SK-MEL-5 (cell line): Measurements from ENCODE around the gene TBC1D22A. TPM values are rescaled to one million over a fixed set of nuclear protein-coding genes. Genes with fewer than 3 reads are reported as not detected.

ENCODE experiments used
- DNase-seq: peaks from one replicate; pipeline ENCODE4 v3.0.0-alpha.2; 2016; ENCODE audit warnings: low read depth, low spot score
- in situ Hi-C: cut with HindIII; loops from 2 replicates; pipeline ENCODE4 v1.10.0; 2016; ENCODE audit warnings: low sequenced_read_pairs, high pct_unique_total_duplicates, low pct_unique_long_range_greater_than_20kb
- total RNA-seq: library from RNA; depleted of rRNA; stranded (reverse); fragments of >200 nt; shearing (Covaris generic); gene quantifications from 2 replicates; pipeline ENCODE4 v1.2.3, GENCODE V29; 2014

Gene TBC1D22A
- total RNA-seq, 1 experiment from 2014 or later = 14.4 TPM

DNA sequence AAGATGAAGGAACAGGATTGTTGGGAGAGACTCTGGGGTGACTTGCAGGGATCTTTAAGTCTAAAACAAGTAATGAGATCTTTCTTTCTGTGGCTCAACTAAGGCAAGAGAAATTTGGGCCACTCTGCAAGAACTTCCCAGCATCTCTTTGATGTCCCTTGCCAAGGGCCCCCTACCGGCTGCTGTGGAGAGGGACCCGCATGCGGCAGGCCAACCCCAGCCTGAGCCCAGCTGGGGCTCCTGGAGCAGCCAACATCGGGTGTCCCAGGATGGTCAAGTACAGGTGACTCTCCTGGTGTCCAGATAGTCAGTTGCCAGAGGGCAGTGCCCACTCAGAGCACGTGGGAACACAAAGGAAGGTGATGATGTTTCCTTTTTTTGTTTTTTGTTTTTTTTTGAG, 363.2 kb downstream of the TBC1D22A start:
- in situ Hi-C loops = no loop called here
- DNase-seq = peak; percentile 57

- in situ Hi-C loops = no loop called here
- no peak for DNase-seq
Measured at GRCh38 chr22:47126344-47126811, 363.9 kb downstream of the TBC1D22A start.

DNA sequence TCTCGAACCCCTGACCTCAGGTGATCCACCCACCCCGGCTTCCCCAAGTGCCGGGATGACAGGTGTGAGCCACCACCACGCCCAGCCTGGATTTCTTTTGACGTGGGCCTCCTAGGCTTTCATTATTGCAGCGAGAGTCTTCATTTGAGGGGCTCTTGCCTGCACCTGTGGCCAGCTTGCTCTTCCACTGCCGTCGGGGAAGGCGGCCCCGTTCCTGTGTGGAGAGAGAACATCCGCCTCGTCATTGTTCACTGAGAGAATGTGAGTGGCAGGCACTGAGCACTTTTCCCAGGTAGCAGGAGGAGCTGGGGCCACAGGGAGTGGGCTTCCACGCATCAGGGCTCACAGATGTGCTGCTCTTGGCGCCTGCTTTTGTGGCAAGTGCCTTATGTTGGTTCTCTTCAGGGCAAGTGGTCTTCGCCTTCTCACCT, 365.0 kb downstream of the TBC1D22A start:
- in situ Hi-C loops = no loop called here
- DNase-seq = no peak

DNA sequence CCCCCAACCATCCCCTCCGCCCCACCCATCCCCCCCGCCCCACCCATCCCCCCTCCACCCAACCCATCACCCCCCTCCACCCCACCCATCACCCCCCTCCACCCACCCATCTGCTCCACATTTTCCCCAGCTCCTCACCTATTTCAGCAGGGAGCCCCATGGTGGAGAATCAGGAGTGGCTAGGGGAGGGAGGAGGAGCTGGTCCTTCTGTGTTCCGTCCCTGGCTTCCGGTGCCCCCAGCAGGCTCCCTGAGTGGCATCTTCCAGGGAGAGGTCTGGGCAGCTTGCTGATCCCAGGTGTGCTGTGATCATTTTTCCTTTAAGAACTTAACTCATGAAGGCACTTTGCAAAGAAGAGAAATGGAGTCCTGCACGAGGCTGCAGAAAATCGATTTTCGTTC, 365.8 kb downstream of the TBC1D22A start:
- in situ Hi-C loops = no loop called here
- DNase-seq = no peak

DNA sequence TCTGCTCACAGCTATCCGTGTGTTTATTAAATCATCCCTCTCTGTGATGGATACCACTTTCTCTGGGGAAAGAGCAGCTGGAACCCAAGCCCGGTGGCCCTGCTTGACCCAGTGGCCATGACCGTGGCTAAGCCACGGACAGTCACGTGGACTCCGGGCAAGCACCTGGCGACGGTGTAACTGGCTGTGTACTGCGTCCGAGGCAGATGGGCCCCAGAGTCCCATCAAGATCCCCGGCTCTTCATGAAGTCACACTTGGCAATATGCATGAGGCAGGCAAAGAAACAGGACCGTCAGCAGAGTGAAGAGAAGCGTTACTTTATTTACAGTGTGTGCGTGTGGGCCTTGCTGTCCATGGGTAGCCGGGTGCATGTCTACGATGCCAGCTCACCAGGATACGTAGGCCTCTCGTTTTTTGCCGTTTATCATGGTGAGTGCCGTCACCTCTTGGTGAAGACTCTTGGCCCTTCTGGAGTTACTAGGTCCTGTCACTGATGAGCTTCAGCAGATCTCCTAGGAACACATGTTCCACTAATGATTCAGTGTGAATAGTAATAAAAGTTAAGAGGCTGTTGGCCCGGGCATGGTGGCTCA, 366.3 kb downstream of the TBC1D22A start:
- in situ Hi-C loops = no loop called here
- DNase-seq = no peak

- DNase-seq = no peak
- in situ Hi-C loops = no loop called here
Measured at GRCh38 chr22:47129902-47130635, 367.6 kb downstream of the TBC1D22A start.

DNA sequence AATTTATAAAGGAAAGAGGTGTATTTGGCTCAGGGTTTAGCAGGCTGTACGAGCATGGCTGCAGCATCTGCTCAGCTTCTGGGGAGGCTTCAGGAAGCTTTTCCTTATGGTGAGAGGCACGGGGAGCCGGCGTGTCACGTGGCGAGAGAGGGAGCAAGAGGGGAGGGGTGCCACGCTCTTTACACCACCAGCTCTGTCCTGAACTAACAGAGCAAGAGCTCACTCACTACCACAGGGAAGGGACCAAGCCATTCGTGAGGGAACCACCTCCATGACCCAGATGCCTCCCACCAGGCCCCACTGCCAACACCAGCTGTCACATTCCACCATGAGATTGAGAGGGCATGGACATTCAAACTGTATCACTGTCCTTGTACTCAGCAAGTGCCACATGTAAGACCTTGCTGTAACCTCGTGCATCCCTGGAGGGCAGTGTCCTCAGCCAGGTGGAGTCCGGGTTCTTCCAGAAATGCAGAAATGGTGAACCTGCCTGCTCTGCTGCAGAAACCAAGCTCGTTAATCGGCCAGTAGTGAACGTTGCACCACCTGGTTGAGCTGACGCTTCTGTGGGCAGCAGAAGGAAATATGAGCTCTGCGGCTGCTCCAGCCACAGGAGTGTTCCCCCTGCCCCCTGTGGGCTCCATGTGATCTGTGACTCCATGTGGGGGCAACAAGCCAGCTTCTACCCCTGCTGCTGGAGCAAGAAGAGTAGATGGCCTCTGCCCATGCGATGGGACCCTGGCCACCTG, 368.6 kb downstream of the TBC1D22A start:
- no peak for DNase-seq
- in situ Hi-C loops = no loop called here

GRCh38 chr22:47131632-47132427, 369.4 kb downstream of the TBC1D22A start:
- in situ Hi-C loops = no loop called here

GRCh38 chr22:47132428-47132825, 370.0 kb downstream of the TBC1D22A start:
- in situ Hi-C loops = no loop called here
- DNase-seq = no peak

More at GRCh38 chr22:47131632-47132427, 369.4 kb downstream of the TBC1D22A start:
- no peak for DNase-seq

GRCh38 chr22:47133061-47133969, 370.9 kb downstream of the TBC1D22A start:
- in situ Hi-C loops = no loop called here
- DNase-seq = no peak

DNA sequence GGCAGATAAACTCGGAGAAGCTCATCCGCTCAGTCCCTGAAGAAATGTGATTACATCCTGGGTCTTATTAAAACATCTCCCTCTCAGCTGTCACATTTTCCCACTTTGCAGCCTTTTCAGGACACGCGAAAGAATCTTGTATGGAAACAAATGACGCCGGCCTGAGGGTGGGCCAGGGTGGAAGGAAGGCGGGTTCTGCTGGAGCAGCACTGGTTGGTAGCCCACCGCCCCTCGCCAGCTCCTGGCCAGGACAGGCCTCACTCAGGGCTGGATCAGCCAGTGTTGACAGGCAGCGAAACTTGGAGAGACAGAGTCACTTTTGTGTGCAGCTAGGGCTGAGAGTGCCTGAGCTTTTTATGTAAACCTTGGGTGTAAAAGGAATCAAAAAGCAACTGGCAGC, 371.8 kb downstream of the TBC1D22A start:
- no peak for DNase-seq
- in situ Hi-C loops = no loop called here

DNA sequence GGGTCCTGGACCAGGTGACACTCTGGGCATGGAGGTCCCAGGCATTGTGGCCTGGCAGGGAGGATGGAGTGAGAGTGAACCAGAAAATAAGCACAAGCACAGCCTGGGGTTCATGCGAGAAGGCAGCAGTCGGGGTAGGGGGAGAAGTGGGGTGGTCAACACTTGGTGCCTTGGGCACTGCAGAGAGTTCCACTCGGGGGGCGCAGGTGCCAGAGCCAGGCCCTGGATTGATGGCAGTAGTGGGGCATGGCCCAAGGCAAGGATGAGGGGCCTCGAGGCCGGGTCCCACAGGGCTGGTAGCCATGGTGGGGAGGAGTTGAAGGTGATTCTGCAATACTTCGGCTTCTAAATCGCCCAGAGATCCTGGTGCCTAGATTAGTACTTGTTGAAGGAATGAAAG, 372.9 kb downstream of the TBC1D22A start:
- in situ Hi-C loops = no loop called here
- no peak for DNase-seq

GRCh38 chr22:47136050-47136449, 373.6 kb downstream of the TBC1D22A start:
- in situ Hi-C loops = no loop called here
- DNase-seq = no peak

DNA sequence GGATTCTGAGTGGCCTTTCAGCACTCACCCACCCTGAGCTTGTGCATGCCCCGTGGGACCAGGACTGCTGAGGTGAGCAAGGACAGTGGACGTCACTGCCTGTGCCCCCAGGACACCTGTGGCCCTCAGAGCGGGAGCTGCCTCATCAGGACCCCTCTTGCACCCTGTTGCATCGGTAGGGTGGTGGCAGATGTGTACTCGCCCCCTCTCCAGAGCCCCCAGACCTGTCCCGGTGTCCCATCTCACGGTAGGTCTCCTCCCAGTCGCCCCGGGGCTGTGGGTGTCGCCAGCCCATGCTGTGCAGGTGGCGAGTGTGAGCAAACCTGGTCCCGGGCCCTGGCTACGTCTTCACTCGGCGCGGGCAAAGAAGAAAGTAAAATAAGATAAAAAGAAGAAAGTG, 374.2 kb downstream of the TBC1D22A start:
- in situ Hi-C loops = no loop called here

GRCh38 chr22:47139013-47139789, 376.8 kb downstream of the TBC1D22A start:
- in situ Hi-C loops = no loop called here
- DNase-seq = no peak

More for the DNA sequence above, 374.2 kb downstream of the TBC1D22A start:
- DNase-seq = no peak

DNA sequence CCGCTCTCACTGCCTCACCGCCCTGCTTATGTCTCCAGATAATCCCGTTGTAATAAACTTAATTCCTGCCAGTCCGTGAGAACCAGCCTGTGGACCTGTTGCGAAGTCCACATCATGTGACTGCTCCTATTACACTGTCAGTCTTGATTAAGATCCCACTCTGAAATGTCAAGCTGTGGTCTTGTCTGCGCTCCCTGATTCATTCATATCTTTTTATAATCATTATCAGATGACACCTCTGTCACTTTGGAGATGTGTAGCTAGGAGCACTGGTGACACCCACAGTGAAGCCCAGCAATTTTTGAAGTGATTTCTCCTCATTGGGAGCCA, 377.3 kb downstream of the TBC1D22A start:
- no peak for DNase-seq
- in situ Hi-C loops = no loop called here
